ENCODE data around the gene GBGT1. TPM values are rescaled to one million over a fixed set of nuclear protein-coding genes. Genes with fewer than 3 reads are reported as not detected.

The GBGT1 gene
- total and polyA plus RNA-seq, 4 donors = 2.8 to 28.9 (median 9.2) TPM

- H3K27me3 ChIP-seq (ENCODE audit: control insufficient read depth in 1 of 2, insufficient read depth in 2 of 2, low read length in 1 of 2) = no peaks in the 10 kb centered on the region
- no peak overlapping the region for H3K27ac ChIP-seq (ENCODE audit: low read depth in 1 of 2, low read length in 2 of 2)
- ATAC-seq (ENCODE audit: low FRiP score) (peak; percentile 44), DNase-seq (no peak)
- intact Hi-C loops (cut with DNase I) = no loop called here
- WGBS, 2 donors = 82 to 89% methylated on average over 23 of the region's 23 CpGs
- no peaks in the 10 kb centered on the region for H3K9me3 ChIP-seq (ENCODE audit: control insufficient read depth, low read length)
- no peaks in the 10 kb centered on the region for H3K36me3 ChIP-seq (ENCODE audit: control insufficient read depth in 1 of 2, insufficient read depth in 2 of 2, low read length in 1 of 2)
- no peak overlapping the region for H3K4me3 ChIP-seq (ENCODE audit: low read length in 2 of 2)
- H3K4me1 ChIP-seq (ENCODE audit: control insufficient read depth in 1 of 2, insufficient read depth in 2 of 2, low read length in 2 of 2) = no peaks in the 10 kb centered on the region
These were observed 36.3 kb downstream of the GBGT1 start for GRCh38 chr9:133127340-133127981.

- intact Hi-C loops (cut with DNase I) = no loop called here
- Histone ChIP-seq H3K4me1 (ENCODE audit: control insufficient read depth in 1 of 2, insufficient read depth in 2 of 2, low read length in 2 of 2) (no peaks in the 10 kb centered on the region), H3K27ac (ENCODE audit: low read depth in 1 of 2, low read length in 2 of 2) (no peak overlapping the region), H3K9me3 (ENCODE audit: control insufficient read depth, low read length) (no peaks in the 10 kb centered on the region), H3K4me3 (ENCODE audit: low read length in 2 of 2) (no peak overlapping the region), H3K36me3 (ENCODE audit: control insufficient read depth in 1 of 2, insufficient read depth in 2 of 2, low read length in 1 of 2) (no peaks in the 10 kb centered on the region), H3K27me3 (ENCODE audit: control insufficient read depth in 1 of 2, insufficient read depth in 2 of 2, low read length in 1 of 2) (no peaks in the 10 kb centered on the region)
- no peak for DNase-seq
- peak; percentile 12 for ATAC-seq (ENCODE audit: low FRiP score)
- 57 to 58% methylated on average over 17 of the region's 17 CpGs for WGBS, 2 donors
These were observed 36.9 kb downstream of the GBGT1 start for GRCh38 chr9:133126697-133127339.

- Histone ChIP-seq H3K27ac (ENCODE audit: low read depth in 1 of 2, low read length in 2 of 2) (no peak overlapping the region), H3K9me3 (ENCODE audit: control insufficient read depth, low read length) (no peaks in the 10 kb centered on the region), H3K4me3 (ENCODE audit: low read length in 2 of 2) (no peak overlapping the region), H3K36me3 (ENCODE audit: control insufficient read depth in 1 of 2, insufficient read depth in 2 of 2, low read length in 1 of 2) (no peaks in the 10 kb centered on the region), H3K4me1 (ENCODE audit: control insufficient read depth in 1 of 2, insufficient read depth in 2 of 2, low read length in 2 of 2) (no peaks in the 10 kb centered on the region), H3K27me3 (ENCODE audit: control insufficient read depth in 1 of 2, insufficient read depth in 2 of 2, low read length in 1 of 2) (no peaks in the 10 kb centered on the region)
- WGBS, 2 donors = 6 to 10% methylated on average over 23 to 24 of the region's 24 CpGs
- ATAC-seq (ENCODE audit: low FRiP score) (peak; percentile 69), DNase-seq (no peak)
- intact Hi-C loops (cut with DNase I) = no loop called here
These were observed 37.6 kb downstream of the GBGT1 start for GRCh38 chr9:133125941-133126696.

GRCh38 chr9:133124907-133125275 is 38.8 kb downstream of the GBGT1 start:
- Histone ChIP-seq H3K4me1 (ENCODE audit: control insufficient read depth in 1 of 2, insufficient read depth in 2 of 2, low read length in 2 of 2) (no peaks in the 10 kb centered on the region), H3K4me3 (ENCODE audit: low read length in 2 of 2) (no peak overlapping the region), H3K9me3 (ENCODE audit: control insufficient read depth, low read length) (no peaks in the 10 kb centered on the region), H3K27ac (ENCODE audit: low read depth in 1 of 2, low read length in 2 of 2) (no peak overlapping the region), H3K36me3 (ENCODE audit: control insufficient read depth in 1 of 2, insufficient read depth in 2 of 2, low read length in 1 of 2) (no peaks in the 10 kb centered on the region), H3K27me3 (ENCODE audit: control insufficient read depth in 1 of 2, insufficient read depth in 2 of 2, low read length in 1 of 2) (no peaks in the 10 kb centered on the region)
- 81 to 86% methylated on average over 2 of the region's 2 CpGs for WGBS, 2 donors
- DNase-seq (no peak), ATAC-seq (ENCODE audit: low FRiP score) (no peak)
- intact Hi-C loops (cut with DNase I) = no loop called here

GRCh38 chr9:133124123-133124906 is 39.4 kb downstream of the GBGT1 start:
- Histone ChIP-seq H3K36me3 (ENCODE audit: control insufficient read depth in 1 of 2, insufficient read depth in 2 of 2, low read length in 1 of 2) (no peaks in the 10 kb centered on the region), H3K27ac (ENCODE audit: low read depth in 1 of 2, low read length in 2 of 2) (no peak overlapping the region), H3K9me3 (ENCODE audit: control insufficient read depth, low read length) (no peaks in the 10 kb centered on the region), H3K4me1 (ENCODE audit: control insufficient read depth in 1 of 2, insufficient read depth in 2 of 2, low read length in 2 of 2) (no peaks in the 10 kb centered on the region), H3K27me3 (ENCODE audit: control insufficient read depth in 1 of 2, insufficient read depth in 2 of 2, low read length in 1 of 2) (no peaks in the 10 kb centered on the region), H3K4me3 (ENCODE audit: low read length in 2 of 2) (no peak overlapping the region)
- intact Hi-C loops (cut with DNase I) = no loop called here
- 96 to 97% methylated on average over 8 of the region's 8 CpGs for WGBS, 2 donors
- DNase-seq (no peak), ATAC-seq (ENCODE audit: low FRiP score) (no peak)

GRCh38 chr9:133122935-133123611 is 40.6 kb downstream of the GBGT1 start:
- H3K27ac ChIP-seq (ENCODE audit: low read depth in 1 of 2, low read length in 2 of 2) = no peak overlapping the region
- H3K9me3 ChIP-seq (ENCODE audit: control insufficient read depth, low read length) = no peaks in the 10 kb centered on the region
- no peak overlapping the region for H3K4me3 ChIP-seq (ENCODE audit: low read length in 2 of 2)
- no peak for ATAC-seq (ENCODE audit: low FRiP score)
- intact Hi-C loops (cut with DNase I) = no loop called here
- no peaks in the 10 kb centered on the region for H3K27me3 ChIP-seq (ENCODE audit: control insufficient read depth in 1 of 2, insufficient read depth in 2 of 2, low read length in 1 of 2)
- 68 to 75% methylated on average over 19 of the region's 19 CpGs for WGBS, 2 donors
- DNase-seq = no peak
- no peaks in the 10 kb centered on the region for H3K4me1 ChIP-seq (ENCODE audit: control insufficient read depth in 1 of 2, insufficient read depth in 2 of 2, low read length in 2 of 2)
- H3K36me3 ChIP-seq (ENCODE audit: control insufficient read depth in 1 of 2, insufficient read depth in 2 of 2, low read length in 1 of 2) = no peaks in the 10 kb centered on the region

GRCh38 chr9:133122605-133122934 is 41.1 kb downstream of the GBGT1 start:
- Histone ChIP-seq H3K27me3 (ENCODE audit: control insufficient read depth in 1 of 2, insufficient read depth in 2 of 2, low read length in 1 of 2) (no peaks in the 10 kb centered on the region), H3K9me3 (ENCODE audit: control insufficient read depth, low read length) (no peaks in the 10 kb centered on the region), H3K27ac (ENCODE audit: low read depth in 1 of 2, low read length in 2 of 2) (no peak overlapping the region), H3K4me1 (ENCODE audit: control insufficient read depth in 1 of 2, insufficient read depth in 2 of 2, low read length in 2 of 2) (no peaks in the 10 kb centered on the region), H3K4me3 (ENCODE audit: low read length in 2 of 2) (no peak overlapping the region), H3K36me3 (ENCODE audit: control insufficient read depth in 1 of 2, insufficient read depth in 2 of 2, low read length in 1 of 2) (no peaks in the 10 kb centered on the region)
- no peak for ATAC-seq (ENCODE audit: low FRiP score)
- intact Hi-C loops (cut with DNase I) = no loop called here
- 81 to 89% methylated on average over 4 of the region's 4 CpGs for WGBS, 2 donors
- no peak for DNase-seq

GRCh38 chr9:133121915-133122550 is 41.7 kb downstream of the GBGT1 start:
- DNase-seq = peak in 1 of 2 donors; percentile 87
- WGBS, 2 donors = 81 to 89% methylated on average over 8 of the region's 8 CpGs
- no peak for ATAC-seq (ENCODE audit: low FRiP score)
- no peaks in the 10 kb centered on the region for H3K9me3 ChIP-seq (ENCODE audit: control insufficient read depth, low read length)
- H3K36me3 ChIP-seq (ENCODE audit: control insufficient read depth in 1 of 2, insufficient read depth in 2 of 2, low read length in 1 of 2) = no peaks in the 10 kb centered on the region
- H3K4me3 ChIP-seq (ENCODE audit: low read length in 2 of 2) = no peak overlapping the region
- no peaks in the 10 kb centered on the region for H3K4me1 ChIP-seq (ENCODE audit: control insufficient read depth in 1 of 2, insufficient read depth in 2 of 2, low read length in 2 of 2)
- no peaks in the 10 kb centered on the region for H3K27me3 ChIP-seq (ENCODE audit: control insufficient read depth in 1 of 2, insufficient read depth in 2 of 2, low read length in 1 of 2)
- intact Hi-C loops (cut with DNase I) = loop anchor here in 1 of 2 donors (2.0 kb wide), 1 partner anchor 27 kb away; no protein-coding TSS in a partner anchor
- H3K27ac ChIP-seq (ENCODE audit: low read depth in 1 of 2, low read length in 2 of 2) = no peak overlapping the region

Data from aorta (tissue), 5 donors.